K562 (cell line): ENCODE measurements around the gene TTLL11. TPM values are rescaled to one million over a fixed set of nuclear protein-coding genes. Genes with fewer than 3 reads are reported as not detected.

ENCODE experiments used
- ATAC-seq: fragments of 200-7000 bp; cut with Tn5 transposase; 3 replicates; pipeline ENCODE4 v1.9.1; 2020; ENCODE audit warnings: moderate library complexity
- BruUV-seq: library from RNA; stranded (reverse); fragments of 400-500 nt; replicated peaks from 2 replicates; lab custom pipeline; 2021; lab: Mats Ljungman, UMichigan
- CTCF ChIA-PET: fragments of 300-600 bp; formaldehyde crosslinking; extraction: SDS; loops from one replicate; lab custom pipeline; 2021; ENCODE audit warnings: low intra/inter-chr PET ratio; lab: Yijun Ruan, JAX
- POLR2A ChIA-PET: fragments of 300-600, 350-650 bp; sonication (Branson Sonifier 250); formaldehyde crosslinking; extraction: SDS; loops from one replicate; lab custom pipeline; 2021; ENCODE audit warnings: antibody characterized with exemption, inconsistent platforms; lab: Yijun Ruan, JAX
- DNase-seq, 4 experiments: peaks; one replicate each; pipeline versions ENCODE4 v3.0.0 to v3.0.0-alpha.2; 2011 to 2018; ENCODE audit warnings: low spot score in 3 of 4, mixed read lengths in 3 of 4; ENCODE audit errors: extremely low read depth in 1 of 4
- FAIRE-seq: peaks from 2 replicates; lab custom pipeline; 2011; peaks lifted over from hg19 to GRCh38; lab: Jason Lieb, UNC
- H2AFZ ChIP-seq: 2 replicates; pipeline ENCODE4 v1.6.0; 2011; ENCODE audit warnings: low read depth, low read length, control low read depth, inconsistent platforms
- H3K27ac ChIP-seq: fragments of 200-600 bp; 3 replicates; pipeline ENCODE4 v1.8.0; 2011; ENCODE audit warnings: low read depth, mild to moderate bottlenecking, control low read depth, inconsistent platforms, low read length, moderate library complexity, mixed read lengths; ENCODE audit errors: extremely low read depth
- H3K27me3 ChIP-seq, 2 experiments: fragments of 300-600 bp in 1 of 2; 2 replicates in 1 of 2; 3 replicates in 1 of 2; pipeline versions ENCODE4 v1.6.0 to v1.8.0; 2011; ENCODE audit warnings: inconsistent platforms in 2 of 2, low read length in 2 of 2, mild to moderate bottlenecking in 1 of 2, mixed read lengths in 1 of 2, moderate library complexity in 1 of 2; ENCODE audit not compliant: control insufficient read depth in 2 of 2, insufficient read depth in 2 of 2
- H3K36me3 ChIP-seq: fragments of 300-600 bp; 3 replicates; pipeline ENCODE4 v1.8.0; 2011; ENCODE audit warnings: mild to moderate bottlenecking, low read length, inconsistent platforms; ENCODE audit not compliant: control insufficient read depth, insufficient read depth
- H3K4me1 ChIP-seq, 2 experiments: fragments of 200-600 bp in 1 of 2; replicated peaks in 1 of 2; 2 replicates in 1 of 2; 3 replicates in 1 of 2; pipeline versions ENCODE4 v1.5.1 to v1.8.0; 2011; ENCODE audit warnings: inconsistent platforms in 2 of 2, low read length in 2 of 2, mild to moderate bottlenecking in 1 of 2, mixed read lengths in 1 of 2, moderate library complexity in 1 of 2; ENCODE audit not compliant: control insufficient read depth in 2 of 2, insufficient read depth in 2 of 2
- H3K4me2 ChIP-seq: 2 replicates; pipeline ENCODE4 v1.6.1; 2011; ENCODE audit warnings: low read length, control low read depth, inconsistent platforms, mixed read lengths; ENCODE audit not compliant: insufficient read depth
- H3K4me3 ChIP-seq: fragments of 200-600 bp; sonication (generic), shearing (Covaris generic); 2 replicates; pipeline ENCODE4 v1.5.1; 2016; ENCODE audit warnings: control low read depth, inconsistent platforms
- H3K79me2 ChIP-seq: fragments of 200-600 bp; 3 replicates; pipeline ENCODE4 v1.8.0; 2011; ENCODE audit warnings: low read length, inconsistent platforms; ENCODE audit not compliant: control insufficient read depth, insufficient read depth
- H3K9ac ChIP-seq, 2 experiments: 2 replicates each; pipeline versions ENCODE4 v1.6.0 to v1.6.1; 2011; ENCODE audit warnings: low read depth in 2 of 2, low read length in 2 of 2, control low read depth in 1 of 2, inconsistent platforms in 1 of 2, mild to moderate bottlenecking in 1 of 2, mixed read lengths in 1 of 2; ENCODE audit not compliant: insufficient read depth in 1 of 2
- H3K9me1 ChIP-seq: one replicate; pipeline ENCODE4 v1.6.0; 2011; ENCODE audit warnings: inconsistent platforms, mild to moderate bottlenecking, low read length, moderate library complexity; ENCODE audit not compliant: control insufficient read depth, insufficient read depth
- H3K9me3 ChIP-seq: replicated peaks from 2 replicates; pipeline ENCODE4 v1.5.1; 2011; ENCODE audit warnings: low read depth, low read length, inconsistent platforms; ENCODE audit not compliant: control insufficient read depth, insufficient read depth
- H4K20me1 ChIP-seq: replicated peaks from 2 replicates; pipeline ENCODE4 v1.6.1; 2011; ENCODE audit warnings: low read length, inconsistent platforms, mixed read lengths; ENCODE audit not compliant: control insufficient read depth, insufficient read depth
- ARHGAP35 ChIP-seq: fragments of 450-650 bp; IDR thresholded peaks from 2 replicates; pipeline ENCODE4 v1.6.1; 2018; ENCODE audit not compliant: partially characterized antibody
- ARID3A ChIP-seq: IDR thresholded peaks from 2 replicates; pipeline ENCODE4 v1.6.1; 2012; ENCODE audit warnings: low read depth, low read length, improper control_type of control experiment, borderline replicate concordance
- EP300 ChIP-seq: IDR thresholded peaks from 2 replicates; pipeline ENCODE4 v1.6.1; 2012; ENCODE audit warnings: low read length, improper control_type of control experiment
- ETV5 ChIP-seq: sonication (generic); formaldehyde crosslinking; IDR thresholded peaks from 2 replicates; pipeline ENCODE4 v1.4.0; 2020; ENCODE audit warnings: low read depth, mild to moderate bottlenecking, missing genetic modification reagents
- GABPB2 ChIP-seq: fragments of 250-450 bp; sonication (Bioruptor Pico); conservative IDR thresholded peaks from 2 replicates; pipeline ENCODE4 v1.5.1; 2021; ENCODE audit warnings: mild to moderate bottlenecking
- GTF2F1 ChIP-seq: IDR thresholded peaks from 2 replicates; pipeline ENCODE4 v1.6.1; 2011; ENCODE audit warnings: low read depth, low read length, improper control_type of control experiment
- HDAC3 ChIP-seq: fragments of 450-650 bp; IDR thresholded peaks from 2 replicates; pipeline ENCODE4 v1.6.1; 2018; ENCODE audit warnings: borderline replicate concordance, mild to moderate bottlenecking, moderate library complexity; ENCODE audit not compliant: partially characterized antibody
- HNRNPL ChIP-seq: fragments of 200-400 bp; formaldehyde crosslinking; IDR thresholded peaks from 2 replicates; pipeline ENCODE4 v1.6.1; 2017; ENCODE audit warnings: low read depth, mild to moderate bottlenecking, low read length
- POLR2G ChIP-seq: fragments of 200-400 bp; formaldehyde crosslinking; IDR thresholded peaks from 2 replicates; pipeline ENCODE4 v1.6.1; 2017; ENCODE audit warnings: low read depth, mild to moderate bottlenecking, antibody characterized with exemption, low read length, moderate library complexity
- RBM17 ChIP-seq: fragments of 200-400 bp; formaldehyde crosslinking; IDR thresholded peaks from 2 replicates; pipeline ENCODE4 v1.6.1; 2017; ENCODE audit warnings: low read depth, mild to moderate bottlenecking, low read length, borderline replicate concordance
- TFAP4 ChIP-seq: sonication (generic); formaldehyde crosslinking; IDR thresholded peaks from 2 replicates; pipeline ENCODE4 v1.8.0; 2022; ENCODE audit warnings: missing genetic modification reagents, mild to moderate bottlenecking, moderate library complexity, borderline replicate concordance
- UBTF ChIP-seq, 2 experiments: IDR thresholded peaks; 2 replicates each; pipeline ENCODE4 v1.6.1; 2012; ENCODE audit warnings: improper control_type of control experiment in 2 of 2, low read depth in 2 of 2, low read length in 2 of 2, borderline replicate concordance in 1 of 2
- ZNF764 ChIP-seq: fragments of 250-450 bp; sonication (Bioruptor Pico); IDR thresholded peaks from 2 replicates; pipeline ENCODE4 v1.4.0; 2020; ENCODE audit warnings: low read depth, mild to moderate bottlenecking, moderate library complexity
- ZNF778 ChIP-seq: fragments of 450-650 bp; formaldehyde crosslinking; IDR thresholded peaks from 2 replicates; pipeline ENCODE4 v1.4.0; 2020; ENCODE audit warnings: mild to moderate bottlenecking, moderate library complexity
- WGBS: fragments of 100-300 bp; shearing (Covaris generic); methylation state at CpG from one replicate; pipeline ENCODE4 v1.1.6; 2016; ENCODE audit warnings: low coverage, mixed read lengths; ENCODE audit not compliant: insufficient coverage; ENCODE audit errors: missing lambda C conversion rate; 5-methylcytosine and 5-hydroxymethylcytosine counted together
- in situ Hi-C: fragments of 300-500 bp; cut with MboI; formaldehyde crosslinking; loops from 4 replicates; pipeline ENCODE4 v1.15.0; 2018; ENCODE audit warnings: inconsistent platforms, mixed read lengths
- intact Hi-C: fragments of 100-400 bp; cut with micrococcal nuclease; formaldehyde crosslinking; loops from 2 replicates; pipeline ENCODE4 v1.14.2; 2022
- polyA plus RNA-seq, 8 experiments: library from polyadenylated mRNA; depleted of rRNA in 4 of 8; stranded (reverse) in 5 of 8; unstranded in 3 of 8; fragments of >200 nt; fragmentation: Nextera tagmentation in 2 of 8; fragmentation: Illumina TruSeq in 1 of 8; extraction: Ambion mirVana in 2 of 8; extraction: Trizol in 1 of 8; gene quantifications; 2 replicates each; pipeline versions ENCODE4 v1.2.1 to v1.2.3, GENCODE V29; 2011 to 2014; ENCODE audit warnings: inconsistent platforms in 1 of 8, missing spikeins in 1 of 8
- total RNA-seq, 7 experiments: library from RNA; depleted of rRNA in 6 of 7; stranded (reverse); fragments of >200 nt in 6 of 7; fragmentation: Illumina TruSeq in 2 of 7; extraction: Trizol in 2 of 7; gene quantifications; 2 replicates each; pipeline versions ENCODE4 v1.2.1 to v1.2.3, GENCODE V29; 2011 to 2021; ENCODE audit warnings: low replicate concordance in 1 of 7

The TTLL11 gene
- total and polyA plus RNA-seq, 9 of the 15 experiments (the other 6 are each of a cell fraction or from before 2014, with no cell fraction given), result 0.83 to 4.4 (median 2.7) TPM

GRCh38 chr9:121972501-121972981, 120.6 kb downstream of the TTLL11 start:
- no peak overlapping the region for H2AFZ ChIP-seq
- intact Hi-C loops (no loop called here), in situ Hi-C loops (no loop called here)
- no peaks in the 10 kb centered on the region for H3K9me3 ChIP-seq
- DNase-seq (no peak), ATAC-seq (no peak), FAIRE-seq (no peak)
- H3K4me1 ChIP-seq, result no peaks in the 10 kb centered on the region
- POLR2A ChIA-PET, result no interaction called here
- H3K27me3 ChIP-seq, result peaks cover 4 to 6% of the 10 kb centered on the region in 2 experiments; a peak in 2 of 5 replicates
- WGBS, result 2% methylated on average over 7 of the region's 7 CpGs
- H4K20me1 ChIP-seq, result 0 out of 2 replicates have a peak, but pooled peaks cover 2% of the 10 kb centered on the region
- H3K4me2 ChIP-seq, result no peak overlapping the region
- BruUV-seq, result no TSS peak
- no peak overlapping the region for H3K4me3 ChIP-seq
- H3K9me1 ChIP-seq, result no peaks in the 10 kb centered on the region
- H3K9ac ChIP-seq, result no peak overlapping the region
- TF ChIP-seq ARHGAP35 (no peak), EP300 (no peak), POLR2G (no peak), HNRNPL (no peak), GTF2F1 (no peak), GABPB2 (CRISPR knock-in tag) (no peak), ETV5 (CRISPR knock-in tag) (no peak), HDAC3 (no peak), UBTF (IDR thresholded peaks at IDR 0.05; ENCODE audit: borderline replicate concordance in 1 of 2, low read depth in 2 of 2, low read length in 2 of 2) (no peak), TFAP4 (CRISPR knock-in tag) (no peak), ZNF778 (CRISPR knock-in tag) (no peak), ZNF764 (no peak), ARID3A (no peak), RBM17 (no peak)
- H3K36me3 ChIP-seq, result no peaks in the 10 kb centered on the region
- CTCF ChIA-PET, result no interaction called here
- H3K27ac ChIP-seq, result no peak overlapping the region
- H3K79me2 ChIP-seq, result no peaks in the 10 kb centered on the region
